ENCODE results near the gene PLAU.
A peak's percentile ranks its signal among the peaks of the same experiment; 100 is the strongest.

- TF ChIP-seq, protein P1, sequence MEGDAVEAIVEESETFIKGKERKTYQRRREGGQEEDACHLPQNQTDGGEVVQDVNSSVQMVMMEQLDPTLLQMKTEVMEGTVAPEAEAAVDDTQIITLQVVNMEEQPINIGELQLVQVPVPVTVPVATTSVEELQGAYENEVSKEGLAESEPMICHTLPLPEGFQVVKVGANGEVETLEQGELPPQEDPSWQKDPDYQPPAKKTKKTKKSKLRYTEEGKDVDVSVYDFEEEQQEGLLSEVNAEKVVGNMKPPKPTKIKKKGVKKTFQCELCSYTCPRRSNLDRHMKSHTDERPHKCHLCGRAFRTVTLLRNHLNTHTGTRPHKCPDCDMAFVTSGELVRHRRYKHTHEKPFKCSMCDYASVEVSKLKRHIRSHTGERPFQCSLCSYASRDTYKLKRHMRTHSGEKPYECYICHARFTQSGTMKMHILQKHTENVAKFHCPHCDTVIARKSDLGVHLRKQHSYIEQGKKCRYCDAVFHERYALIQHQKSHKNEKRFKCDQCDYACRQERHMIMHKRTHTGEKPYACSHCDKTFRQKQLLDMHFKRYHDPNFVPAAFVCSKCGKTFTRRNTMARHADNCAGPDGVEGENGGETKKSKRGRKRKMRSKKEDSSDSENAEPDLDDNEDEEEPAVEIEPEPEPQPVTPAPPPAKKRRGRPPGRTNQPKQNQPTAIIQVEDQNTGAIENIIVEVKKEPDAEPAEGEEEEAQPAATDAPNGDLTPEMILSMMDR (IDR thresholded peaks at IDR 0.05): no peak
- TF ChIP-seq POLR2A (IDR thresholded peaks at IDR 0.05): peak; percentile 37
Measured at GRCh38 chr10:73910764-73911552, at the start of gene PLAU.
